Measurements from ENCODE around the gene PTGES3. TPM values are rescaled to one million over a fixed set of nuclear protein-coding genes. Genes with fewer than 3 reads are reported as not detected.

Gene PTGES3
- total and polyA plus RNA-seq, 4 donors, result 65.0 to 94.1 (median 81.3) TPM

DNA sequence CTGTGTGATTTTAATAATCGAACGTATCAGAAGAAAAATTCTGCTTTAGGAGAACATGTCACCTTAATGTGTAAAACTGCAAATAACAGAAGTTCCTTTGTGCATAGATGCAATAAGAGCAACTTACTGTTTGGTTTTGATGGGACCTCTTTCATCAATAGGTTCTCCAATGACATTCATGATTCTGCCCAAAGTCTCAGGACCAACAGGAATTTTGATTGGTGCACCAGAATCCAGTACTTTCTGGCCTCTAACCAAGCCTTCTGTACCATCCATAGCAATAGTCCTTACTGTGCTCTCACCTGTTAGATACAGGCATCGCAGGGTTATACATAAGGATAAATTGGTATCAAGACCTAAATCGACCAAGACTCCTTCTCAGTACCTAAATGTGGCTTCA is 43.4 kb downstream of the PTGES3 start:
- peaks cover 12 to 35% (median 27%) of the 10 kb centered on the region in 4 donors for H3K36me3 ChIP-seq (ENCODE audit: control insufficient read depth in 4 of 4, insufficient read depth in 3 of 4, low read depth in 1 of 4, low read length in 3 of 4)
- peak overlapping the region; percentile 98 for H3K9ac ChIP-seq (ENCODE audit: low read depth in 1 of 2, low read length in 2 of 2)
- WGBS, result 48% methylated on average over 4 of the region's 4 CpGs
- peak overlapping the region in 1 of 2 donors; percentile 91 for H3K27ac ChIP-seq (ENCODE audit: low read depth in 1 of 2, low read length in 2 of 2)
- no peaks in the 10 kb centered on the region for H3K27me3 ChIP-seq (ENCODE audit: control insufficient read depth in 4 of 4, insufficient read depth in 4 of 4, low read length in 3 of 4)
- H3K4me1 ChIP-seq (ENCODE audit: control insufficient read depth in 4 of 4, insufficient read depth in 4 of 4, low read length in 3 of 4), result peaks cover 2 to 16% (median 8%) of the 10 kb centered on the region in 4 donors
- TF ChIP-seq HNF4A (conservative IDR thresholded peaks at IDR 0.05), result no peak
- no peak for TF ChIP-seq HNF4G (IDR thresholded peaks at IDR 0.05)
- TF ChIP-seq, protein P1, sequence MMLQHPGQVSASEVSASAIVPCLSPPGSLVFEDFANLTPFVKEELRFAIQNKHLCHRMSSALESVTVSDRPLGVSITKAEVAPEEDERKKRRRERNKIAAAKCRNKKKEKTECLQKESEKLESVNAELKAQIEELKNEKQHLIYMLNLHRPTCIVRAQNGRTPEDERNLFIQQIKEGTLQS (IDR thresholded peaks at IDR 0.05), result no peak
- no peak for TF ChIP-seq SP1 (IDR thresholded peaks at IDR 0.05)
- no peak for TF ChIP-seq NR2F2 (IDR thresholded peaks at IDR 0.05)
- TF ChIP-seq, protein P2, sequence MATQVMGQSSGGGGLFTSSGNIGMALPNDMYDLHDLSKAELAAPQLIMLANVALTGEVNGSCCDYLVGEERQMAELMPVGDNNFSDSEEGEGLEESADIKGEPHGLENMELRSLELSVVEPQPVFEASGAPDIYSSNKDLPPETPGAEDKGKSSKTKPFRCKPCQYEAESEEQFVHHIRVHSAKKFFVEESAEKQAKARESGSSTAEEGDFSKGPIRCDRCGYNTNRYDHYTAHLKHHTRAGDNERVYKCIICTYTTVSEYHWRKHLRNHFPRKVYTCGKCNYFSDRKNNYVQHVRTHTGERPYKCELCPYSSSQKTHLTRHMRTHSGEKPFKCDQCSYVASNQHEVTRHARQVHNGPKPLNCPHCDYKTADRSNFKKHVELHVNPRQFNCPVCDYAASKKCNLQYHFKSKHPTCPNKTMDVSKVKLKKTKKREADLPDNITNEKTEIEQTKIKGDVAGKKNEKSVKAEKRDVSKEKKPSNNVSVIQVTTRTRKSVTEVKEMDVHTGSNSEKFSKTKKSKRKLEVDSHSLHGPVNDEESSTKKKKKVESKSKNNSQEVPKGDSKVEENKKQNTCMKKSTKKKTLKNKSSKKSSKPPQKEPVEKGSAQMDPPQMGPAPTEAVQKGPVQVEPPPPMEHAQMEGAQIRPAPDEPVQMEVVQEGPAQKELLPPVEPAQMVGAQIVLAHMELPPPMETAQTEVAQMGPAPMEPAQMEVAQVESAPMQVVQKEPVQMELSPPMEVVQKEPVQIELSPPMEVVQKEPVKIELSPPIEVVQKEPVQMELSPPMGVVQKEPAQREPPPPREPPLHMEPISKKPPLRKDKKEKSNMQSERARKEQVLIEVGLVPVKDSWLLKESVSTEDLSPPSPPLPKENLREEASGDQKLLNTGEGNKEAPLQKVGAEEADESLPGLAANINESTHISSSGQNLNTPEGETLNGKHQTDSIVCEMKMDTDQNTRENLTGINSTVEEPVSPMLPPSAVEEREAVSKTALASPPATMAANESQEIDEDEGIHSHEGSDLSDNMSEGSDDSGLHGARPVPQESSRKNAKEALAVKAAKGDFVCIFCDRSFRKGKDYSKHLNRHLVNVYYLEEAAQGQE (IDR thresholded peaks at IDR 0.05), result no peak
- no peak for TF ChIP-seq YY1 (IDR thresholded peaks at IDR 0.05)
- TF ChIP-seq, protein P3, sequence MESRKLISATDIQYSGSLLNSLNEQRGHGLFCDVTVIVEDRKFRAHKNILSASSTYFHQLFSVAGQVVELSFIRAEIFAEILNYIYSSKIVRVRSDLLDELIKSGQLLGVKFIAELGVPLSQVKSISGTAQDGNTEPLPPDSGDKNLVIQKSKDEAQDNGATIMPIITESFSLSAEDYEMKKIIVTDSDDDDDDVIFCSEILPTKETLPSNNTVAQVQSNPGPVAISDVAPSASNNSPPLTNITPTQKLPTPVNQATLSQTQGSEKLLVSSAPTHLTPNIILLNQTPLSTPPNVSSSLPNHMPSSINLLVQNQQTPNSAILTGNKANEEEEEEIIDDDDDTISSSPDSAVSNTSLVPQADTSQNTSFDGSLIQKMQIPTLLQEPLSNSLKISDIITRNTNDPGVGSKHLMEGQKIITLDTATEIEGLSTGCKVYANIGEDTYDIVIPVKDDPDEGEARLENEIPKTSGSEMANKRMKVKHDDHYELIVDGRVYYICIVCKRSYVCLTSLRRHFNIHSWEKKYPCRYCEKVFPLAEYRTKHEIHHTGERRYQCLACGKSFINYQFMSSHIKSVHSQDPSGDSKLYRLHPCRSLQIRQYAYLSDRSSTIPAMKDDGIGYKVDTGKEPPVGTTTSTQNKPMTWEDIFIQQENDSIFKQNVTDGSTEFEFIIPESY (IDR thresholded peaks at IDR 0.05), result no peak
- TF ChIP-seq, protein P4, sequence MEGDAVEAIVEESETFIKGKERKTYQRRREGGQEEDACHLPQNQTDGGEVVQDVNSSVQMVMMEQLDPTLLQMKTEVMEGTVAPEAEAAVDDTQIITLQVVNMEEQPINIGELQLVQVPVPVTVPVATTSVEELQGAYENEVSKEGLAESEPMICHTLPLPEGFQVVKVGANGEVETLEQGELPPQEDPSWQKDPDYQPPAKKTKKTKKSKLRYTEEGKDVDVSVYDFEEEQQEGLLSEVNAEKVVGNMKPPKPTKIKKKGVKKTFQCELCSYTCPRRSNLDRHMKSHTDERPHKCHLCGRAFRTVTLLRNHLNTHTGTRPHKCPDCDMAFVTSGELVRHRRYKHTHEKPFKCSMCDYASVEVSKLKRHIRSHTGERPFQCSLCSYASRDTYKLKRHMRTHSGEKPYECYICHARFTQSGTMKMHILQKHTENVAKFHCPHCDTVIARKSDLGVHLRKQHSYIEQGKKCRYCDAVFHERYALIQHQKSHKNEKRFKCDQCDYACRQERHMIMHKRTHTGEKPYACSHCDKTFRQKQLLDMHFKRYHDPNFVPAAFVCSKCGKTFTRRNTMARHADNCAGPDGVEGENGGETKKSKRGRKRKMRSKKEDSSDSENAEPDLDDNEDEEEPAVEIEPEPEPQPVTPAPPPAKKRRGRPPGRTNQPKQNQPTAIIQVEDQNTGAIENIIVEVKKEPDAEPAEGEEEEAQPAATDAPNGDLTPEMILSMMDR (IDR thresholded peaks at IDR 0.05; ENCODE audit: low read depth, low read length, missing input control), result no peak
- TF ChIP-seq EGR1 (IDR thresholded peaks at IDR 0.05; ENCODE audit: low read depth in 2 of 2), result no peak
- no peak for TF ChIP-seq JUND (IDR thresholded peaks at IDR 0.05)
- TF ChIP-seq GABPA (IDR thresholded peaks at IDR 0.05 in 1 of 2, conservative IDR thresholded peaks at IDR 0.05 in 1 of 2), result no peak
- no peak for TF ChIP-seq FOXA2 (IDR thresholded peaks at IDR 0.05)
- TF ChIP-seq TAF1 (conservative IDR thresholded peaks at IDR 0.05), result no peak
- no peak for TF ChIP-seq RAD21 (IDR thresholded peaks at IDR 0.05)
- no peak for TF ChIP-seq FOXA1 (IDR thresholded peaks at IDR 0.05)
- TF ChIP-seq RXRA (IDR thresholded peaks at IDR 0.05), result no peak
- TF ChIP-seq, protein P5, sequence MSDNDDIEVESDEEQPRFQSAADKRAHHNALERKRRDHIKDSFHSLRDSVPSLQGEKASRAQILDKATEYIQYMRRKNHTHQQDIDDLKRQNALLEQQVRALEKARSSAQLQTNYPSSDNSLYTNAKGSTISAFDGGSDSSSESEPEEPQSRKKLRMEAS (IDR thresholded peaks at IDR 0.05), result no peak
- no peaks in the 10 kb centered on the region for H3K9me3 ChIP-seq (ENCODE audit: control insufficient read depth in 4 of 4, low read length in 3 of 4)
- peak overlapping the region; percentile 73 to 99 (median 97) for H3K4me3 ChIP-seq (ENCODE audit: low read depth in 1 of 3, low read length in 3 of 3)
- DNase-seq (ENCODE audit: low spot score), result no peak

All from liver (tissue), 9 donors.